Neuron (in vitro differentiated cells): Measurements from ENCODE around the gene METTL24.

ENCODE experiments used
- H2AFZ ChIP-seq: one replicate; pipeline ENCODE4 v1.6.1; 2013; ENCODE audit warnings: low read depth, mild to moderate bottlenecking, inconsistent platforms, low read length, moderate library complexity
- H3K27me3 ChIP-seq: one replicate; pipeline ENCODE4 v1.6.1; 2013; ENCODE audit warnings: low read length; ENCODE audit not compliant: insufficient read depth
- H3K36me3 ChIP-seq: one replicate; pipeline ENCODE4 v1.6.1; 2013; ENCODE audit warnings: low read length; ENCODE audit not compliant: insufficient read depth
- H3K4me1 ChIP-seq: one replicate; pipeline ENCODE4 v1.6.1; 2013; ENCODE audit warnings: low read length; ENCODE audit not compliant: insufficient read depth
- H3K4me3 ChIP-seq: 2 replicates; pipeline ENCODE4 v1.5.1; 2013; ENCODE audit warnings: mild to moderate bottlenecking, low read length, moderate library complexity
- H3K9me3 ChIP-seq: one replicate; pipeline ENCODE4 v1.6.1; 2013; ENCODE audit warnings: low read length

METTL24 gene

DNA sequence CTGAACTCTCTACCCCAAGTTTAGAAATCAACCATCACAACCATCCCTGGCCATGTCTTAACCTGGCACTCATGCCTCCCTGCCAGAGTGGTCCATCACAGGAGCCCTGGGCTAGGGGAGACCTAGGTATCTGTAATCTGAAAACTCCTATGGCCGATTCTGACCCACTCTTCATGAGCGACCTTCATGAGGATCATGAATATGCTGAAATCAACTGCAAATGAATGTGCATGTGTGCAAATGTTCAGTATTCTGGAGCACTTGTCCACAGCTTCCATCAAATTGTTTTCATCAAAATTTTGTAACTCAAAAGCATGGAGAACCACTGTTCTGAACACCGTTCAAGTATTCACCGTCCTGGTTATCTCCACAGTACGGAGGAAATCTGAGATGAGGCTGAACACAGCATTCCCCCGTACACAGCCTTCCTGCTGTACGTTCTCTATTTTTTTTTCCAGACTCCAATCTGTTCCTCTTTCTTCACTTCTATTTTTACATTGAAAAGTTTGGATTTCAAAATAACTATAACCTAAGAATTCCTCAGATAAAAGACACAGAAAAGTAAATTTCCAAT is 17.7 kb downstream of the METTL24 start:
- Histone ChIP-seq H3K9me3 (no peaks in the 10 kb centered on the region), H2AFZ (no peak overlapping the region), H3K27me3 (no peaks in the 10 kb centered on the region), H3K4me3 (no peak overlapping the region), H3K36me3 (no peaks in the 10 kb centered on the region), H3K4me1 (peaks cover 7% of the 10 kb centered on the region)

DNA sequence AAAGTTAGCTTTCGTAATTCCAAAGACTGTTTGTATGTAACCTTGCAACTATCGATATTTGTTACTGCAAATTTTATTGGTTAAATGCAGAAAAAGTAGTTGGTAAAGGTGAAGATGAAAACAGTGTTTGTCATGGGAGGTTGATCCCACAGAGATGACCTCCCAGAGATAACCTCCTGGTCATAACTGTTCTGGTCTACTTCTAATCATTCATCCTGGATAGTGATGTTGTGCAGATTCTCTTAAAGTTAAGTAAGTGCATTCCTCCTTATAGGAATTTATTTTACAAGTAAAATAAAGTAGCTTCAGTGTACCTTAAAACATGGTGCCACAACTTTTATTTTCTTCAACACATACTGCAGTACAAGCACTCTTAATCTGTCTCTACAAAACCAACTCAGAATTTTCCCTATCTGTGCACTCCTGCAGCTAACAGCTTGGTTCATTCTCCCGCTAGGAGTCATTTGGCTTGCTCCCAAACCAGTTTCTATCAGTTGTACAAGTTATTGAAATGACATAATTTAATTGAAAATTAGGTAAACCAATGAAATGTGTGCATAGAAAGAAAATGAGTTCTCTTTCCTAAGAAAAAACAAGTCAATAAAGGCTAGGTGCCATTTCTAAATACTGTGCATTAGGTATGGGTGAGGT is 19.2 kb downstream of the METTL24 start:
- peaks cover 7% of the 10 kb centered on the region for H3K4me1 ChIP-seq
- H2AFZ ChIP-seq: no peak overlapping the region
- H3K27me3 ChIP-seq: no peaks in the 10 kb centered on the region
- no peaks in the 10 kb centered on the region for H3K36me3 ChIP-seq
- H3K9me3 ChIP-seq: no peaks in the 10 kb centered on the region
- H3K4me3 ChIP-seq: no peak overlapping the region

DNA sequence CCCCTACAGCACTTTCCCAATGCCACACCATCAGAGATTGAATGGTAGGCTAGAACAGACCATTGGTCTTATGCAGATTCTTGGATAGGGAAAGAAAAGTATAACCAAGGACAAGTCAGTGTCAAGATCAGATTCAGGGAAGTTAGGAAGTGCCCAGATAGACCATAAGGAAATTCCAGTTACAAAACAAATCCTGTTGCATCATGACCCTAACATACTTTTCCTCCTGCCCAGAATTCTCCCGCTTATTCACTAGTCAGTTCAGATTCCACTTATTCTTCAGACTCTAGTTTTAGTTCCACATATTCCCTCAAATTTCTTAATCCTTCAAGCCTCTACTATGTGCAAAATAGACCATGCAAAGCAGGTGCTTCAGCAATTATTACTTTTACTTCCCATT is 20.7 kb downstream of the METTL24 start:
- Histone ChIP-seq H3K4me3 (no peak overlapping the region), H2AFZ (no peak overlapping the region), H3K9me3 (no peaks in the 10 kb centered on the region), H3K36me3 (no peaks in the 10 kb centered on the region), H3K4me1 (peaks cover 7% of the 10 kb centered on the region), H3K27me3 (no peaks in the 10 kb centered on the region)

DNA sequence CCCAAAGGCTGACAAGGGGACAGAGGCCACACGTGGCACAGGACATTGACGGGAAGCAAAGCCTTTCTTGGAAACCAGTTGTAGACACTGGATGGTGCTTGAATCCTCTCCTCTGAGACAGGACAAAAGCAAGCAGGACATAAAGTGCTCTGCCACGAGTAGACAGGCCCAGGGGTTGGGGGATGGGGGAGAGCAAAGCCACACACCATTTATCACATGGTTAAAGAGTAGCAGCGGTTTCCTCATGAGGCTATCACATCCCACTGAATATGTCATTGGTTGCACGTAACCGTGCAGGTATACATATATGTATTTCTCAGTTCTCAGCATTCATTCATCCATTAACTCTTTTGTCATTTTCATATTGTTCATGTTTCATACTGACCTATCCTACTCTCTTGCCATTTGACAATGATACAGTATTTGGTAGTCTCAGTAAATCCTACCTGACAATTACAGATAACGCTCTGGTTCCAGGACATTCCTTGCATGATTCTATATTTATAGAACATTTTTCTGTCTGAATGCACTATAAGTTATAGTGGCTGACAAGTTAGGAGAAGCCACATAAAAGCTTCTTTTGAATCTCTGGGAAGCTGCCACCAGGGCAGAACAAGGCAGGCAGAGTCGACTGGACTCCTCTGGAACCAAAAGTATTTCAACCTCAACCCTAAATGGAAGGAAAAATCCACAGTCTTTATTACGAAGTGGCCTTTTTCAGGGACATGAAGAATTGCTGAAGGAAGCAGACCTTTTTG is 23.5 kb downstream of the METTL24 start:
- Histone ChIP-seq H2AFZ (no peak overlapping the region), H3K4me3 (no peak overlapping the region), H3K27me3 (no peaks in the 10 kb centered on the region), H3K9me3 (no peaks in the 10 kb centered on the region), H3K36me3 (no peaks in the 10 kb centered on the region), H3K4me1 (peaks cover 15% of the 10 kb centered on the region)

DNA sequence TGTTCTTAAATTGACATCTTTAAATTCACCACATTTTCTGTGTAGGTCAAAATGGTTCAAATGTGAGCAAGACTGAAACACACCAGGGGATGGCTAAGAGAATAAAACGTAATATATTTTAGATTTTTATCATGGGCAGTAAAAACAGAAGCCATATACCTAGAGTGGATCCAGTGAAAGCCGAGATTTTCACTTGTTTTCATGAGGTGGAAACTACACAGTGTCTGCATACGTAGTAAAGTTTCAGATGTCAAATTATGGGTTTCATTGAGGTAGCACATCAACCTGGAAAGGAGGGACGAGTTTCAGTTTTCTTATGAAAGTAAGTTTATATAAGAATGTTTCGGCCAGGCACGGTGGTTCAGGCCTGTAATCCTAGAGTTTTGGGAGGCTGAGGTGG is 25.9 kb downstream of the METTL24 start:
- H3K27me3 ChIP-seq: no peaks in the 10 kb centered on the region
- no peaks in the 10 kb centered on the region for H3K36me3 ChIP-seq
- no peak overlapping the region for H3K4me3 ChIP-seq
- H2AFZ ChIP-seq: no peak overlapping the region
- peaks cover 29% of the 10 kb centered on the region for H3K4me1 ChIP-seq
- no peaks in the 10 kb centered on the region for H3K9me3 ChIP-seq

DNA sequence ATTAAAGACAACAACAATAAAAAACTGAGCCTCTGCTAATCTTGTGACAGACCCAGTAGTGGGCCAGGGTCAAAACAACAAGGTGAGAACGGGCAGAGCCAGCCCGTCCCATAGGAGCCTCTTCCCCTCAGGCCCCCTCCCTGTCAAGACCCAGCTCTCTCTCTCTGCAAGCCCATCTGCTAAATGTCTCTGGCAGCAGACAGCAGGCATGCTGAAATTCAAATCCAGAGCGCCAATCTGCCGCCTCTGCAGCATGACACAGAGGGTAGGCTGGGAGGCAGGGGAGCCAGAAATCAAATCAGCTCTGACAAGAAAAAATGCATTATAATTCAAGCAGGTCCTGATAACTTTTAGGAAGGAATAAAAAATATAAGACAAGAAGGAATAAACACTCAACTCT is 26.3 kb downstream of the METTL24 start:
- no peak overlapping the region for H2AFZ ChIP-seq
- H3K27me3 ChIP-seq: no peaks in the 10 kb centered on the region
- H3K4me1 ChIP-seq: peaks cover 33% of the 10 kb centered on the region
- no peaks in the 10 kb centered on the region for H3K36me3 ChIP-seq
- no peaks in the 10 kb centered on the region for H3K9me3 ChIP-seq
- H3K4me3 ChIP-seq: no peak overlapping the region

DNA sequence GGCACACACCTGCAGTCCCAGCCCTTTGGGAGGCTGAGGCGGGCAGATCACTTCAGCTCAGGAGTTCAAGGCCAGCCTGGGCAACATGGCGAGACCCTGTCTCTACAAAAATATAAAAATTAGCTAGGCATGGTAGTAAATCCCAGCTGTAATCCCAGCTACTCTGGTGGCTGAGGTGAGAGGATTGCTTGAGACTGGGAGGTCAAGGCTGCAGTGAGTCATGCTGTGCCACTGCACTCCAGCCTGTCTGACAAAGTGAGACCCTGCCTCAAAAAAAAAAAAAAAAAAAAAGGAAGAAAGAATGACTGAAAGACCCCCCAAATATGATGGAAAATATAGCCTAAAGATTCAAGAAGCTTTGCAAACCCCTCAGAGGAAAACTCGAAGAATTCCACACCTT is 26.8 kb downstream of the METTL24 start:
- no peak overlapping the region for H2AFZ ChIP-seq
- peaks cover 33% of the 10 kb centered on the region for H3K4me1 ChIP-seq
- H3K27me3 ChIP-seq: no peaks in the 10 kb centered on the region
- H3K36me3 ChIP-seq: no peaks in the 10 kb centered on the region
- no peak overlapping the region for H3K4me3 ChIP-seq
- no peaks in the 10 kb centered on the region for H3K9me3 ChIP-seq

DNA sequence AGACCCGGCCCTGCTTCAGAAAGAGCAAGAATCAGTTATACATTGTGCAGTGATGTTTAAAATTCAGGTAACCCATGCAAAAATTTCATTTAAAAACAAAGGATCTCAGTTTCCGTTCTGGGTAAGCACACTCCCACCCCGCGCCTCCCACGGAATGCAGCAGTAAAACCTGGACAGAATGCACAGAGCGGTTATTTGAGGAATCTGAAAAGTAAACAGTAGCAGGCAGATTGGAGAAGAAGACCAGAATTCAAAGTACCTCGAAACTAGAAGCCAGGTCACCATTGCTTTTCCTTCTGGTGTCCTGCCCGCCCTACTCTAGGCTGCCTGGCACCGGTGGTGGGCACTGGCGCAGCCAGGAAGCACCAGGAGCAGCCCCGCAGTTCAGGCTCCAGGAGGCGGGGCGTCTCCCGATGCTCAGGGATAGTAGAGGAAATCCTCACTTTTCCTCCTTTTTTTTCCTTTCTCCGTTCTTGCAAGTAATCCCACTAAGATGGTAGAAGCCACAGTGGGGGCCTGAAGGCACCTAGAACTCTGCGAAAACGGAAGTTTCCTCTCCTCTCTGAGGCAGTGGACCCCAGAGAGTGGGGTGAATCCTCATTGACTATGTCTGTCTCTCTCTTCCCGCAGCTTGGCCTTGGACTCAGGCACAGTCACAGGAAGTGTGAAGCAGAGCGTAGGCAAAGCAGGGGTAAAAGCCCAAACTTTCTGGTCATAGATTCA is 28.3 kb downstream of the METTL24 start:
- no peaks in the 10 kb centered on the region for H3K27me3 ChIP-seq
- H3K4me3 ChIP-seq: no peak overlapping the region
- no peaks in the 10 kb centered on the region for H3K9me3 ChIP-seq
- peaks cover 33% of the 10 kb centered on the region for H3K4me1 ChIP-seq
- H2AFZ ChIP-seq: no peak overlapping the region
- H3K36me3 ChIP-seq: no peaks in the 10 kb centered on the region

DNA sequence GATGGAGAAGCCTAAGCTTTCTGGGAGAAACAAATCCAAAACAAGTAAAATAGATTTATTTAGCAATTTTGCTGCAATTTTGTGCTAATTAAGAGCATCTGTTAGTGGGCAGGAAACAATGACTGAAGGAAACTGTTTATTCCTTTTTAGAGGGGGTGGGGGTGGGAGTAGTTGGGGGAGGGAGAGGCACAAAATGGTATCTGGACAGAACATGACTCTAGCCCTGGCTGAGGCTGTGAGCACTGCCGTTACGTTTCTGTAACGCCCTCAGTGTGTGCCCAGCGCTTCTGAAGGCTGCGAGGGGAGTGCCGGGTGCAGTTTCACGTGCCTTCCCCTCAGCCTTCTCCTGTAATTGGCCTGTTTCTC is 28.8 kb downstream of the METTL24 start:
- H3K9me3 ChIP-seq: no peaks in the 10 kb centered on the region
- no peaks in the 10 kb centered on the region for H3K27me3 ChIP-seq
- H3K36me3 ChIP-seq: no peaks in the 10 kb centered on the region
- no peak overlapping the region for H2AFZ ChIP-seq
- H3K4me3 ChIP-seq: no peak overlapping the region
- peaks cover 33% of the 10 kb centered on the region for H3K4me1 ChIP-seq

DNA sequence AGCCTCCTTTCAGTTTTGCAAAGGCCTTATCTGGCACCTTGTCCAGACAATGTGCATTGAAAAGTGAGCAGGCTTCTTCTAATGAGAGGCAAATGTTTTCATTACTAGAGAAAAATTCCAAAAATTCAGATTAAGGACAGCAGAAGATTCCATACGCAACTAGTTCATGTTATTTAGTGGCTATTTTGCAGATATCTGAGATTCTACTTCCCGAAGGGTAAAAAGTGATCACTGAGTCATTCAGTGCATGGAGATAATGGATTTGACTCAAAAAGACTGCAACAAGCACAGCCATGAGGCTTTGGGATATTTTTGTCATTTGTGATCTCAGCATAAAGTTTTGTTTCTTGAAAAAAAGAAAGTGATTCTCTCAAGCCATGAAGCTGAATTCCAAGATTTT is 29.9 kb downstream of the METTL24 start:
- no peak overlapping the region for H3K4me3 ChIP-seq
- no peaks in the 10 kb centered on the region for H3K36me3 ChIP-seq
- H3K27me3 ChIP-seq: no peaks in the 10 kb centered on the region
- no peak overlapping the region for H2AFZ ChIP-seq
- H3K9me3 ChIP-seq: no peaks in the 10 kb centered on the region
- H3K4me1 ChIP-seq: peaks cover 35% of the 10 kb centered on the region

DNA sequence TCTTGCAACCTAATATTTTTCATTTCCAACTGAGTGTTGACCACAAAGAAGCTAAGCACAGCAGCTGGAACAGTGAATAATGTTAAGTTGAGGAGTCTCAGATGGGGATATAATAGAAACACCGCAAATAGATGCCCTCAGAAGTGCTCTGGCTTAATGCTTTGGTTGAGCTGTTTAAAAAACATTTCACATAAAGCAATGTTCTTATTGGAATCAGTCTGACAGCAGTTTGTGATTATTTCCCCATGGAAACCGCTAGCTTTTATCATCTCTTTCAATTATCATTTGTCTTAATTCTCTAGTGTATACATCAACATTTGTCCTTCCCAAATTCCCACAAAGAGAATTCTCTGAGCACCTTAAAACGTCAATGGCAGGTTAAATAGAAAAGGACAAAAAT is 30.8 kb downstream of the METTL24 start:
- Histone ChIP-seq H3K4me1 (peaks cover 43% of the 10 kb centered on the region), H3K9me3 (no peaks in the 10 kb centered on the region), H3K27me3 (no peaks in the 10 kb centered on the region), H3K4me3 (no peak overlapping the region), H2AFZ (no peak overlapping the region), H3K36me3 (no peaks in the 10 kb centered on the region)

DNA sequence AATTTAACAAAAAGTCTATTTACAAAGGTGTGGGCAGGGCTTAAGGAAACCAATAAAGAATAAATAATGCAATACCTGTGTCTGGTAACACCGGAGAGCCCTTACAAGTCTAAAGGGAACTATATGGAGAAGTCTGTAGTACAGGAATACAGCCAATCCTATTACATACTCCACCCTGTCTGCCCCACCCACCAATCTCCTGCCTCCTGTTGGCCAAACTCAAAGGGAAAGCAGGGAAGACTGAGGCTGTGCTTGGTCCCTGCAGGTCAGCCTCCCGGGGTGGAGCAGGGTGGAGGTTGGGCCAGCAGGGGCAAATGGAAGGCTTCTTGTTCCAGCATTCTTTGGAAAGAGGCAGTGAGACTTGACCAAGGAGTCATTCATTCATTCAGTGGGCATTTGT is 31.5 kb downstream of the METTL24 start:
- Histone ChIP-seq H3K27me3 (no peaks in the 10 kb centered on the region), H3K4me1 (peaks cover 43% of the 10 kb centered on the region), H2AFZ (no peak overlapping the region), H3K9me3 (no peaks in the 10 kb centered on the region), H3K36me3 (no peaks in the 10 kb centered on the region), H3K4me3 (no peak overlapping the region)

DNA sequence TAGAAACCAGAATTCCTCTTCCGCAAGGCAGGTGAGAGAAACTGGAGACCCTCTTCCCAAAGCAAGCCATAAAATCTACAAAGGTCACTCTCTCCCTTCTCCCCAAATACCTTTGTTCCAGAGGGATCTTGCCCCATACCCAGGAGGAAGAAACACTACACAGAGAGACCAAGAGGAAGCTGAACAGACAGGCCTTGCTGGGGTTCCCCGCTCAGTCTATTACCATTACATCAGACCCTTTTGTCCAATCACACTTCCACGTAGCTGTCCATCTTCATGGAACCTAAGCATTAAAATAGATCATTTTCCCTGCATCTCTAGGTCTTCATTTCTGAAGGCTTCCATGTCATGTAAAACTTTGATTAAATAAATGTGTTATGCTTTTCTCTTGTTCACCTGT is 32.1 kb downstream of the METTL24 start:
- peaks cover 38% of the 10 kb centered on the region for H3K4me1 ChIP-seq
- no peaks in the 10 kb centered on the region for H3K27me3 ChIP-seq

More for the DNA sequence above, 32.1 kb downstream of the METTL24 start:
- no peak overlapping the region for H3K4me3 ChIP-seq
- H3K36me3 ChIP-seq: no peaks in the 10 kb centered on the region
- no peak overlapping the region for H2AFZ ChIP-seq
- no peaks in the 10 kb centered on the region for H3K9me3 ChIP-seq
